Keratinocyte (primary cell): Measurements from ENCODE around the gene CACNA1C. TPM values are rescaled to one million over a fixed set of nuclear protein-coding genes. Genes with fewer than 3 reads are reported as not detected.

Source experiments
- DNase-seq: peaks from one replicate; pipeline ENCODE4 v3.0.0-alpha.2; 2011; ENCODE audit warnings: low read depth, missing footprints, low spot score
- FAIRE-seq: peaks from 2 replicates; lab custom pipeline; 2011; peaks lifted over from hg19 to GRCh38; lab: Jason Lieb, UNC
- H2AFZ ChIP-seq: 2 replicates; pipeline ENCODE4 v1.6.0; 2012; ENCODE audit warnings: low read length, control low read depth, inconsistent platforms; ENCODE audit not compliant: control insufficient read depth
- H3K27ac ChIP-seq: 2 replicates; pipeline ENCODE4 v1.5.1; 2011; ENCODE audit warnings: low read length; ENCODE audit not compliant: control insufficient read depth, insufficient read depth
- H3K27me3 ChIP-seq: 3 replicates; pipeline ENCODE4 v1.6.0; 2011; ENCODE audit warnings: low read length; ENCODE audit not compliant: control insufficient read depth, insufficient read depth; ENCODE audit errors: extremely low read depth
- H3K36me3 ChIP-seq, 2 experiments: 2 replicates in 1 of 2; 3 replicates in 1 of 2; pipeline ENCODE4 v1.5.1; 2011; ENCODE audit warnings: low read length in 2 of 2, mild to moderate bottlenecking in 1 of 2; ENCODE audit not compliant: control insufficient read depth in 2 of 2, insufficient read depth in 2 of 2; ENCODE audit errors: extremely low read depth in 1 of 2
- H3K4me1 ChIP-seq: 3 replicates; pipeline ENCODE4 v1.5.1; 2011; ENCODE audit warnings: low read length; ENCODE audit not compliant: control insufficient read depth, insufficient read depth; ENCODE audit errors: extremely low read depth
- H3K4me2 ChIP-seq: 3 replicates; pipeline ENCODE4 v1.6.0; 2011; ENCODE audit warnings: low read depth, low read length; ENCODE audit not compliant: control insufficient read depth, insufficient read depth; ENCODE audit errors: extremely low read depth
- H3K4me3 ChIP-seq, 3 experiments: fragments of 200-600 bp in 1 of 3; sonication (generic) in 1 of 3; 2 replicates in 2 of 3; 3 replicates in 1 of 3; pipeline ENCODE4 v1.5.1; 2011 to 2016; ENCODE audit warnings: low read length in 3 of 3, mild to moderate bottlenecking in 3 of 3, control low read depth in 2 of 3, inconsistent platforms in 1 of 3, low read depth in 1 of 3, mixed read lengths in 1 of 3, mixed run types in 1 of 3, moderate library complexity in 1 of 3; ENCODE audit not compliant: control insufficient read depth in 2 of 3, insufficient read depth in 2 of 3; ENCODE audit errors: extremely low read depth in 1 of 3
- H3K79me2 ChIP-seq: 2 replicates; pipeline ENCODE4 v1.6.0; 2012; ENCODE audit warnings: low read length; ENCODE audit not compliant: control insufficient read depth, insufficient read depth
- H3K9ac ChIP-seq: 3 replicates; pipeline ENCODE4 v1.6.0; 2011; ENCODE audit warnings: low read length; ENCODE audit not compliant: control insufficient read depth, insufficient read depth; ENCODE audit errors: extremely low read depth
- H3K9me1 ChIP-seq: 3 replicates; pipeline ENCODE4 v1.6.0; 2011; ENCODE audit warnings: low read length; ENCODE audit not compliant: control insufficient read depth, insufficient read depth; ENCODE audit errors: extremely low read depth
- H3K9me3 ChIP-seq: 2 replicates; pipeline ENCODE4 v1.5.1; 2012; ENCODE audit warnings: low read depth, low read length; ENCODE audit not compliant: control insufficient read depth
- H4K20me1 ChIP-seq: 3 replicates; pipeline ENCODE4 v1.6.0; 2011; ENCODE audit warnings: low read length; ENCODE audit not compliant: control insufficient read depth, insufficient read depth; ENCODE audit errors: extremely low read depth
- EZH2 ChIP-seq: IDR thresholded peaks from one replicate; pipeline ENCODE4 v1.6.1; 2012; ENCODE audit warnings: inconsistent platforms, mild to moderate bottlenecking, low read length, moderate library complexity
- dilution Hi-C: fragments of 300-500 bp; cut with MboI; formaldehyde crosslinking; loops from one replicate; pipeline ENCODE4 v1.7.0; 2020; ENCODE audit warnings: low sequenced_read_pairs; ENCODE audit not compliant: extremely low pct_ligation_motif_present
- polyA plus RNA-seq, 5 experiments: library from polyadenylated mRNA; depleted of rRNA in 3 of 5; stranded (reverse) in 3 of 5; stranded (forward) in 1 of 5; unstranded in 1 of 5; fragments of >200 nt; gene quantifications; 1 replicate in 1 of 5; 2 replicates in 3 of 5; 3 replicates in 1 of 5; pipeline versions ENCODE4 v1.2.1 to v1.2.3, GENCODE V29; 2011 to 2012; ENCODE audit warnings: missing spikeins in 2 of 5, low read depth in 1 of 5, low replicate concordance in 1 of 5
- TF ChIP-seq, protein P1 (sequence below), 3 experiments: IDR thresholded peaks in 1 of 3; conservative IDR thresholded peaks in 1 of 3; optimal IDR thresholded peaks in 1 of 3; 2 replicates in 2 of 3; 3 replicates in 1 of 3; pipeline versions ENCODE3 to v1.5.1; 2011; ENCODE audit warnings: low read length in 3 of 3, mild to moderate bottlenecking in 3 of 3, moderate library complexity in 2 of 3, control low read depth in 1 of 3, inconsistent platforms in 1 of 3; ENCODE audit not compliant: insufficient read depth in 2 of 3; ENCODE audit errors: extremely low read depth in 1 of 3

Gene CACNA1C
- polyA plus RNA-seq, 1 donor (not counting 4 experiments of a cell fraction or from before 2014, with no cell fraction given): not detected

DNA sequence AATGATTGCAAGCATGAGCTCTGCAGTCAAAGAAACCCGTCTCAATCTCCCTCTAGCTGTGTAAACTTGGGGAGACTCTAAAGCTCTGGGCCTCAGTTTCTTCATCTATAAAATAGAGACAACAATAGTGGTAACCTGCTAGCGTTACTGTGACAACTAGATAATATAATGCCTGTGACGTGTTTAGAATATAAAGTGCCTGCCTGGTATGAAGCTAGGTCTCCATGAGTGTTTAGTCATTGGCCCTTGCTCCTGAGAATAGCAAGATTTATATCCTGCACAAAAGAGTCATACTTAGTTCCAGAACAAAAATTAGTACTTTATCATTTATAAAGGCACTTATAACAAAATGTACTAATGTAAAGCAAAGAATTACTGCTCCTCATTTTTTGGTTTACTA is 39.7 kb upstream of the CACNA1C start:
- TF ChIP-seq EZH2: no peak
- TF ChIP-seq, protein P1, sequence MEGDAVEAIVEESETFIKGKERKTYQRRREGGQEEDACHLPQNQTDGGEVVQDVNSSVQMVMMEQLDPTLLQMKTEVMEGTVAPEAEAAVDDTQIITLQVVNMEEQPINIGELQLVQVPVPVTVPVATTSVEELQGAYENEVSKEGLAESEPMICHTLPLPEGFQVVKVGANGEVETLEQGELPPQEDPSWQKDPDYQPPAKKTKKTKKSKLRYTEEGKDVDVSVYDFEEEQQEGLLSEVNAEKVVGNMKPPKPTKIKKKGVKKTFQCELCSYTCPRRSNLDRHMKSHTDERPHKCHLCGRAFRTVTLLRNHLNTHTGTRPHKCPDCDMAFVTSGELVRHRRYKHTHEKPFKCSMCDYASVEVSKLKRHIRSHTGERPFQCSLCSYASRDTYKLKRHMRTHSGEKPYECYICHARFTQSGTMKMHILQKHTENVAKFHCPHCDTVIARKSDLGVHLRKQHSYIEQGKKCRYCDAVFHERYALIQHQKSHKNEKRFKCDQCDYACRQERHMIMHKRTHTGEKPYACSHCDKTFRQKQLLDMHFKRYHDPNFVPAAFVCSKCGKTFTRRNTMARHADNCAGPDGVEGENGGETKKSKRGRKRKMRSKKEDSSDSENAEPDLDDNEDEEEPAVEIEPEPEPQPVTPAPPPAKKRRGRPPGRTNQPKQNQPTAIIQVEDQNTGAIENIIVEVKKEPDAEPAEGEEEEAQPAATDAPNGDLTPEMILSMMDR (optimal IDR thresholded peaks at IDR 0.05 in 1 of 3, IDR thresholded peaks at IDR 0.05 in 1 of 3, conservative IDR thresholded peaks at IDR 0.05 in 1 of 3; ENCODE audit: extremely low read depth in 1 of 3, insufficient read depth in 2 of 3, low read length in 3 of 3): no peak
- FAIRE-seq: no peak
- no peak overlapping the region for H3K9ac ChIP-seq

DNA sequence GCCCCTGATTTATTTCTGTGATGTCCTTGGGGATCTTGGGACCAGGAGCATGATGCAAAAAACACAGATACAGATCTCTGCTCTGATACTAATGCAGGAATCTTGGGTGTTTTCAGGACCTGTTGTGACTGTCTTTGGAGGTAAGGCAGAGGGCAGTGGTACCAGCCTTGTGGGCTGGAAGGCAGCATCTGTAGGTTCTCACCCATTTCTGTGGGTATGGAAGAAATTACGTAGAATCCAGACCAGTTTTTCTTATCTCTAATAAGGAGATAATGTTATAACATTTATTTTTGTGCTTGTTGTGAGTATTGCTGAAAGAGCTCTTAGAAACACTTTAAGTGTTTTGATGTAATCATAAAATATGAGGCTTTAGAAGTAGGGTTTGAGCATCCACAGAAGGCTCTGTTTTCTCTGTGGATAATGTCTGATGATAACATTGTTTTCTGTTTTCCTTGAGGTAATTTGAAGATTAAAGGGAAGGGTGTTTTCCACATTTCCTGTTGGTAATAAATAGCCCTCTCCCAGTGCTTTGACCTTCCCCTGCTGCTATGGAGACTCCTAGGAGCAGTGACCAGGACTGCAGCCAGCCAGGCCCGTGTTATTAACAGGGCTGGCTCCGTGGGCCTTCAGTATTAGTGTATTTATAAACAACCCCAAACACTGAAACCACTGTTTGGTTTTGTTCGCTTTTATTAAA is 39.1 kb upstream of the CACNA1C start:
- H3K9ac ChIP-seq: no peak overlapping the region
- no peaks in the 10 kb centered on the region for H3K9me3 ChIP-seq
- H3K4me2 ChIP-seq: no peak overlapping the region
- no peaks in the 10 kb centered on the region for H3K9me1 ChIP-seq
- H3K79me2 ChIP-seq: no peaks in the 10 kb centered on the region
- no peak overlapping the region for H3K4me3 ChIP-seq
- no peaks in the 10 kb centered on the region for H4K20me1 ChIP-seq
- FAIRE-seq: no peak
- dilution Hi-C loops: no loop called here
- TF ChIP-seq, protein P1 (optimal IDR thresholded peaks at IDR 0.05 in 1 of 3, IDR thresholded peaks at IDR 0.05 in 1 of 3, conservative IDR thresholded peaks at IDR 0.05 in 1 of 3; ENCODE audit: extremely low read depth in 1 of 3, insufficient read depth in 2 of 3, low read length in 3 of 3): no peak
- no peak for TF ChIP-seq EZH2
- no peak overlapping the region for H3K27ac ChIP-seq
- no peak overlapping the region for H2AFZ ChIP-seq
- no peaks in the 10 kb centered on the region for H3K27me3 ChIP-seq
- no peak for DNase-seq
- no peaks in the 10 kb centered on the region for H3K36me3 ChIP-seq
- H3K4me1 ChIP-seq: no peaks in the 10 kb centered on the region

More for the DNA sequence above, 39.7 kb upstream of the CACNA1C start:
- Histone ChIP-seq H3K9me3 (no peaks in the 10 kb centered on the region), H3K4me3 (no peak overlapping the region), H3K79me2 (no peaks in the 10 kb centered on the region), H4K20me1 (no peaks in the 10 kb centered on the region), H2AFZ (no peak overlapping the region), H3K9me1 (no peaks in the 10 kb centered on the region), H3K4me1 (no peaks in the 10 kb centered on the region), H3K36me3 (no peaks in the 10 kb centered on the region), H3K4me2 (no peak overlapping the region), H3K27ac (no peak overlapping the region), H3K27me3 (no peaks in the 10 kb centered on the region)
- dilution Hi-C loops: no loop called here
- DNase-seq: no peak
